HEK293 (cell line): ENCODE measurements around the gene AJUBA.

Experiments used
- BCL11B ChIP-seq: fragments of 450-650 bp; formaldehyde crosslinking; IDR thresholded peaks from 2 replicates; pipeline ENCODE4 v1.5.1; 2016; ENCODE audit warnings: low read depth, missing biosample characterization, missing genetic modification characterization
- GLIS1 ChIP-seq: fragments of 450-650 bp; formaldehyde crosslinking; IDR thresholded peaks from 2 replicates; pipeline ENCODE4 v1.5.1; 2016; ENCODE audit warnings: missing biosample characterization, missing genetic modification characterization
- HOXC10 ChIP-seq: sonication (generic); formaldehyde crosslinking; IDR thresholded peaks from 2 replicates; pipeline ENCODE4 v1.8.1; 2023; ENCODE audit warnings: mild to moderate bottlenecking, missing genetic modification reagents
- KLF9 ChIP-seq: fragments of 450-650 bp; formaldehyde crosslinking; IDR thresholded peaks from 2 replicates; pipeline ENCODE4 v1.5.1; 2016; ENCODE audit warnings: missing biosample characterization, missing genetic modification characterization, low read depth
- MEIS1 ChIP-seq: sonication (generic); formaldehyde crosslinking; IDR thresholded peaks from 2 replicates; pipeline ENCODE4 v1.8.1; 2022; ENCODE audit warnings: missing genetic modification reagents, mild to moderate bottlenecking, borderline replicate concordance
- MZF1 ChIP-seq: fragments of 450-650 bp; formaldehyde crosslinking; IDR thresholded peaks from 2 replicates; pipeline ENCODE4 v1.5.1; 2017; ENCODE audit warnings: missing biosample characterization, missing genetic modification characterization, borderline replicate concordance
- OSR2 ChIP-seq: fragments of 450-650 bp; formaldehyde crosslinking; IDR thresholded peaks from 2 replicates; pipeline ENCODE4 v1.5.1; 2016; ENCODE audit warnings: missing biosample characterization, missing genetic modification characterization
- ZBTB48 ChIP-seq: fragments of 450-650 bp; formaldehyde crosslinking; IDR thresholded peaks from 2 replicates; pipeline ENCODE4 v1.5.1; 2016; ENCODE audit warnings: missing biosample characterization, missing genetic modification characterization
- ZFP41 ChIP-seq: fragments of 450-650 bp; formaldehyde crosslinking; IDR thresholded peaks from 2 replicates; pipeline ENCODE4 v1.5.1; 2016; ENCODE audit warnings: missing biosample characterization, missing genetic modification characterization, borderline replicate concordance
- ZIC2 ChIP-seq: fragments of 450-650 bp; formaldehyde crosslinking; IDR thresholded peaks from 2 replicates; pipeline ENCODE4 v1.5.1; 2016; ENCODE audit warnings: missing biosample characterization, missing genetic modification characterization
- ZNF132 ChIP-seq: fragments of 450-650 bp; formaldehyde crosslinking; IDR thresholded peaks from 2 replicates; pipeline ENCODE4 v1.5.1; 2017; ENCODE audit warnings: missing biosample characterization, missing genetic modification characterization, borderline replicate concordance
- ZNF140 ChIP-seq: fragments of 450-650 bp; formaldehyde crosslinking; IDR thresholded peaks from 2 replicates; pipeline ENCODE4 v1.5.1; 2016; ENCODE audit warnings: missing biosample characterization, missing genetic modification characterization
- ZNF155 ChIP-seq: fragments of 450-650 bp; formaldehyde crosslinking; IDR thresholded peaks from 2 replicates; pipeline ENCODE4 v1.5.1; 2016; ENCODE audit warnings: missing biosample characterization, missing genetic modification characterization
- ZNF157 ChIP-seq: fragments of 450-650 bp; formaldehyde crosslinking; IDR thresholded peaks from 2 replicates; pipeline ENCODE4 v1.5.1; 2016; ENCODE audit warnings: missing biosample characterization, missing genetic modification characterization
- ZNF223 ChIP-seq: fragments of 450-650 bp; formaldehyde crosslinking; IDR thresholded peaks from 2 replicates; pipeline ENCODE4 v1.5.1; 2016; ENCODE audit warnings: missing biosample characterization, missing genetic modification characterization
- ZNF248 ChIP-seq: fragments of 450-650 bp; formaldehyde crosslinking; IDR thresholded peaks from 2 replicates; pipeline ENCODE4 v1.5.1; 2017; ENCODE audit warnings: missing biosample characterization, missing genetic modification characterization
- ZNF266 ChIP-seq: fragments of 450-650 bp; formaldehyde crosslinking; IDR thresholded peaks from 2 replicates; pipeline ENCODE4 v1.5.1; 2016; ENCODE audit warnings: missing biosample characterization, missing genetic modification characterization, low read depth
- ZNF292 ChIP-seq: fragments of 450-650 bp; formaldehyde crosslinking; IDR thresholded peaks from 2 replicates; pipeline ENCODE4 v1.5.1; 2016; ENCODE audit warnings: low read depth, missing biosample characterization, missing genetic modification characterization, borderline replicate concordance
- ZNF426 ChIP-seq: fragments of 450-650 bp; formaldehyde crosslinking; IDR thresholded peaks from 2 replicates; pipeline ENCODE4 v1.5.1; 2017; ENCODE audit warnings: missing biosample characterization, missing genetic modification characterization, mild to moderate bottlenecking, inconsistent platforms, moderate library complexity
- ZNF473 ChIP-seq: fragments of 450-650 bp; formaldehyde crosslinking; IDR thresholded peaks from 2 replicates; pipeline ENCODE4 v1.5.1; 2017; ENCODE audit warnings: missing biosample characterization, missing genetic modification characterization
- ZNF501 ChIP-seq: fragments of 450-650 bp; formaldehyde crosslinking; IDR thresholded peaks from 2 replicates; pipeline ENCODE4 v1.5.1; 2016; ENCODE audit warnings: missing biosample characterization, missing genetic modification characterization
- ZNF521 ChIP-seq: fragments of 450-650 bp; formaldehyde crosslinking; IDR thresholded peaks from 2 replicates; pipeline ENCODE4 v1.5.1; 2017; ENCODE audit warnings: missing biosample characterization, mild to moderate bottlenecking, missing genetic modification characterization
- ZNF558 ChIP-seq: fragments of 450-650 bp; formaldehyde crosslinking; IDR thresholded peaks from 2 replicates; pipeline ENCODE4 v1.5.1; 2016; ENCODE audit warnings: missing biosample characterization, missing genetic modification characterization
- ZNF560 ChIP-seq: fragments of 450-650 bp; formaldehyde crosslinking; IDR thresholded peaks from 2 replicates; pipeline ENCODE4 v1.5.1; 2017; ENCODE audit warnings: missing biosample characterization, missing genetic modification characterization, borderline replicate concordance
- ZNF561 ChIP-seq: fragments of 450-650 bp; IDR thresholded peaks from 2 replicates; pipeline ENCODE4 v1.5.1; 2018; ENCODE audit warnings: missing biosample characterization, missing genetic modification characterization, borderline replicate concordance
- ZNF654 ChIP-seq: fragments of 450-650 bp; formaldehyde crosslinking; IDR thresholded peaks from 2 replicates; pipeline ENCODE4 v1.5.1; 2016; ENCODE audit warnings: low read depth, missing biosample characterization, missing genetic modification characterization
- ZNF658 ChIP-seq: fragments of 450-650 bp; formaldehyde crosslinking; IDR thresholded peaks from 2 replicates; pipeline ENCODE4; 2016; ENCODE audit warnings: missing biosample characterization, missing genetic modification characterization
- ZNF747 ChIP-seq: fragments of 450-650 bp; formaldehyde crosslinking; IDR thresholded peaks from 2 replicates; pipeline ENCODE4 v1.5.1; 2016; ENCODE audit warnings: missing biosample characterization, missing genetic modification characterization
- ZNF791 ChIP-seq: fragments of 450-650 bp; formaldehyde crosslinking; IDR thresholded peaks from 2 replicates; pipeline ENCODE4 v1.5.1; 2016; ENCODE audit warnings: missing biosample characterization, missing genetic modification characterization
- ZNF843 ChIP-seq: fragments of 450-650 bp; formaldehyde crosslinking; IDR thresholded peaks from 2 replicates; pipeline ENCODE4 v1.5.1; 2016; ENCODE audit warnings: missing biosample characterization, missing genetic modification characterization
- ZSCAN30 ChIP-seq: fragments of 450-650 bp; IDR thresholded peaks from 2 replicates; pipeline ENCODE4 v1.5.1; 2018; ENCODE audit warnings: missing biosample characterization, mild to moderate bottlenecking, missing genetic modification characterization, moderate library complexity
- TF ChIP-seq, protein P1 (sequence below): fragments of 450-650 bp; IDR thresholded peaks from 2 replicates; pipeline ENCODE4 v1.5.1; 2018; ENCODE audit warnings: missing biosample characterization, mild to moderate bottlenecking, missing genetic modification characterization
- TF ChIP-seq, protein P2 (sequence below): sonication (generic); formaldehyde crosslinking; IDR thresholded peaks from 2 replicates; pipeline ENCODE4 v1.8.1; 2022; ENCODE audit warnings: mild to moderate bottlenecking, moderate library complexity, missing genetic modification reagents
- TF ChIP-seq, protein P3 (sequence below): fragments of 450-650 bp; formaldehyde crosslinking; IDR thresholded peaks from 2 replicates; pipeline ENCODE4 v1.5.1; 2017; ENCODE audit warnings: missing biosample characterization, mild to moderate bottlenecking, missing genetic modification characterization, moderate library complexity
- TF ChIP-seq, protein P4 (sequence below): fragments of 450-650 bp; formaldehyde crosslinking; IDR thresholded peaks from 2 replicates; pipeline ENCODE4 v1.5.1; 2016; ENCODE audit warnings: missing biosample characterization, missing genetic modification characterization
- TF ChIP-seq, protein P5 (sequence below): fragments of 450-650 bp; formaldehyde crosslinking; IDR thresholded peaks from 2 replicates; pipeline ENCODE4 v1.5.1; 2016; ENCODE audit warnings: missing biosample characterization, missing genetic modification characterization, borderline replicate concordance

The AJUBA gene

DNA sequence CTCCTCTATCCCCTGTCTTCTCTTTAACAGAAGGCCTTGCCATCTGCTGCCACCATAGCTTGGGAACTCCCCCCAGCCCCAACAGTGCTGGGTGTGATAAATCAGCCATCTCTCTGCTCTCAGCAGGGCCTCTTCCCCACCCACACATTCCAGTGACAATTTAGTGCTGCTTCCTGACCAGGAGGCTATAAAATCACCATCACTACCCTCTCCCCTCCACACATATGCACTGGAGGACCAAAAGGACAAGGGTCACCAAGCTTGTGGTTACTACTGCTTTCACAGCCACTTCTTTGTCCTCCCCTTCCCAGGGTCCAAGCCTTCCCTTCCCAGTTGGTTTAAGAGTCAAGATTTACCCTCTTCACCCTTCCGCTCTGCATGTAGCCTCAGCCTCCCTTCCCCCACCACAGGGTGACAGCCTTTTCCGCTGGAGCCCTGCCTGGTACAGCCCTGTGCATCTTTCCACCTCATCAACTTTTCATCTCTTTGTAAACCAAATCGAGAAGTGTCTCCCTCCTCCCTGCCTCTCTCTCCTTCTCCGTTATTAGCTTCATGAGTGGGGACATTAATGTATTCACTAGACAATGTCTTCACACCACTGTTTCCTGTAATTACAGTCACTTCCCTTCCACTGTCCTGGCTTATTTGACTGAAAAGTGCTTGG is 42.9 kb upstream of the AJUBA start (continued):
- TF ChIP-seq, protein P1, sequence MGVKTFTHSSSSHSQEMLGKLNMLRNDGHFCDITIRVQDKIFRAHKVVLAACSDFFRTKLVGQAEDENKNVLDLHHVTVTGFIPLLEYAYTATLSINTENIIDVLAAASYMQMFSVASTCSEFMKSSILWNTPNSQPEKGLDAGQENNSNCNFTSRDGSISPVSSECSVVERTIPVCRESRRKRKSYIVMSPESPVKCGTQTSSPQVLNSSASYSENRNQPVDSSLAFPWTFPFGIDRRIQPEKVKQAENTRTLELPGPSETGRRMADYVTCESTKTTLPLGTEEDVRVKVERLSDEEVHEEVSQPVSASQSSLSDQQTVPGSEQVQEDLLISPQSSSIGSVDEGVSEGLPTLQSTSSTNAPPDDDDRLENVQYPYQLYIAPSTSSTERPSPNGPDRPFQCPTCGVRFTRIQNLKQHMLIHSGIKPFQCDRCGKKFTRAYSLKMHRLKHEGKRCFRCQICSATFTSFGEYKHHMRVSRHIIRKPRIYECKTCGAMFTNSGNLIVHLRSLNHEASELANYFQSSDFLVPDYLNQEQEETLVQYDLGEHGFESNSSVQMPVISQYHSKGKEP (tag by site-specific recombination): no peak
- TF ChIP-seq ZIC2 (tag by site-specific recombination) (peak; percentile 92), MZF1 (tag by site-specific recombination) (no peak), KLF9 (tag by site-specific recombination) (no peak), ZSCAN30 (tag by site-specific recombination) (no peak), ZNF521 (tag by site-specific recombination) (no peak), ZNF140 (tag by site-specific recombination) (no peak), ZNF426 (tag by site-specific recombination) (no peak), ZFP41 (tag by site-specific recombination) (no peak), HOXC10 (no peak), ZNF132 (no peak), ZNF155 (tag by site-specific recombination) (no peak), ZNF266 (tag by site-specific recombination) (no peak), MEIS1 (CRISPR knock-in tag) (no peak), ZNF248 (tag by site-specific recombination) (no peak), GLIS1 (tag by site-specific recombination) (peak; percentile 10; the same call in 1 of the 2 replicates), ZNF292 (tag by site-specific recombination) (no peak), ZNF223 (no peak), ZNF561 (tag by site-specific recombination) (no peak), ZNF658 (tag by site-specific recombination) (no peak), BCL11B (tag by site-specific recombination) (no peak), ZNF501 (tag by site-specific recombination) (no peak), ZNF654 (tag by site-specific recombination) (no peak), ZNF791 (tag by site-specific recombination) (no peak), ZBTB48 (tag by site-specific recombination) (no peak), ZNF558 (no peak), ZNF843 (tag by site-specific recombination) (no peak), ZNF473 (tag by site-specific recombination) (no peak), ZNF157 (tag by site-specific recombination) (no peak), ZNF747 (tag by site-specific recombination) (no peak), ZNF560 (no peak), OSR2 (tag by site-specific recombination) (peak; percentile 93)
- TF ChIP-seq, protein P2, sequence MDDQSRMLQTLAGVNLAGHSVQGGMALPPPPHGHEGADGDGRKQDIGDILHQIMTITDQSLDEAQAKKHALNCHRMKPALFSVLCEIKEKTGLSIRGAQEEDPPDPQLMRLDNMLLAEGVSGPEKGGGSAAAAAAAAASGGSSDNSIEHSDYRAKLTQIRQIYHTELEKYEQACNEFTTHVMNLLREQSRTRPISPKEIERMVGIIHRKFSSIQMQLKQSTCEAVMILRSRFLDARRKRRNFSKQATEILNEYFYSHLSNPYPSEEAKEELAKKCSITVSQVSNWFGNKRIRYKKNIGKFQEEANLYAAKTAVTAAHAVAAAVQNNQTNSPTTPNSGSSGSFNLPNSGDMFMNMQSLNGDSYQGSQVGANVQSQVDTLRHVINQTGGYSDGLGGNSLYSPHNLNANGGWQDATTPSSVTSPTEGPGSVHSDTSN (CRISPR knock-in tag): no peak
- TF ChIP-seq, protein P3, sequence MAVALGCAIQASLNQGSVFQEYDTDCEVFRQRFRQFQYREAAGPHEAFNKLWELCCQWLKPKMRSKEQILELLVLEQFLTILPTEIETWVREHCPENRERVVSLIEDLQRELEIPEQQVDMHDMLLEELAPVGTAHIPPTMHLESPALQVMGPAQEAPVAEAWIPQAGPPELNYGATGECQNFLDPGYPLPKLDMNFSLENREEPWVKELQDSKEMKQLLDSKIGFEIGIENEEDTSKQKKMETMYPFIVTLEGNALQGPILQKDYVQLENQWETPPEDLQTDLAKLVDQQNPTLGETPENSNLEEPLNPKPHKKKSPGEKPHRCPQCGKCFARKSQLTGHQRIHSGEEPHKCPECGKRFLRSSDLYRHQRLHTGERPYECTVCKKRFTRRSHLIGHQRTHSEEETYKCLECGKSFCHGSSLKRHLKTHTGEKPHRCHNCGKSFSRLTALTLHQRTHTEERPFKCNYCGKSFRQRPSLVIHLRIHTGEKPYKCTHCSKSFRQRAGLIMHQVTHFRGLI (tag by site-specific recombination): no peak
- TF ChIP-seq, protein P4, sequence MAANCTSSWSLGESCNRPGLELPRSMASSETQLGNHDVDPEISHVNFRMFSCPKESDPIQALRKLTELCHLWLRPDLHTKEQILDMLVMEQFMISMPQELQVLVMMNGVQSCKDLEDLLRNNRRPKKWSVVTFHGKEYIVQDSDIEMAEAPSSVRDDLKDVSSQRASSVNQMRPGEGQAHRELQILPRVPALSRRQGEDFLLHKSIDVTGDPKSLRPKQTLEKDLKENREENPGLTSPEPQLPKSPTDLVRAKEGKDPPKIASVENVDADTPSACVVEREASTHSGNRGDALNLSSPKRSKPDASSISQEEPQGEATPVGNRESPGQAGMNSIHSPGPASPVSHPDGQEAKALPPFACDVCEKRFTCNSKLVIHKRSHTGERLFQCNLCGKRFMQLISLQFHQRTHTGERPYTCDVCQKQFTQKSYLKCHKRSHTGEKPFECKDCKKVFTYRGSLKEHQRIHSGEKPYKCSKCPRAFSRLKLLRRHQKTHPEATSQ (tag by site-specific recombination): no peak; the same call in 1 of the 2 replicates
- TF ChIP-seq, protein P5, sequence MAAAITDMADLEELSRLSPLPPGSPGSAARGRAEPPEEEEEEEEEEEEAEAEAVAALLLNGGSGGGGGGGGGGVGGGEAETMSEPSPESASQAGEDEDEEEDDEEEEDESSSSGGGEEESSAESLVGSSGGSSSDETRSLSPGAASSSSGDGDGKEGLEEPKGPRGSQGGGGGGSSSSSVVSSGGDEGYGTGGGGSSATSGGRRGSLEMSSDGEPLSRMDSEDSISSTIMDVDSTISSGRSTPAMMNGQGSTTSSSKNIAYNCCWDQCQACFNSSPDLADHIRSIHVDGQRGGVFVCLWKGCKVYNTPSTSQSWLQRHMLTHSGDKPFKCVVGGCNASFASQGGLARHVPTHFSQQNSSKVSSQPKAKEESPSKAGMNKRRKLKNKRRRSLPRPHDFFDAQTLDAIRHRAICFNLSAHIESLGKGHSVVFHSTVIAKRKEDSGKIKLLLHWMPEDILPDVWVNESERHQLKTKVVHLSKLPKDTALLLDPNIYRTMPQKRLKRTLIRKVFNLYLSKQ (tag by site-specific recombination): no peak
